Fibroblast of pulmonary artery (primary cell): Measurements from ENCODE around the gene PRDM16.

Source experiments
- DNase-seq: peaks from one replicate; pipeline ENCODE4 v3.0.0-alpha.2; 2010; ENCODE audit warnings: low read depth
- H3K4me3 ChIP-seq: replicated peaks from 2 replicates; pipeline ENCODE4 v1.5.1; 2011; ENCODE audit warnings: low read depth, mild to moderate bottlenecking, control low read depth, low read length, moderate library complexity
- CTCF ChIP-seq: IDR thresholded peaks from 2 replicates; pipeline ENCODE4 v1.5.1; 2011; ENCODE audit warnings: mild to moderate bottlenecking, control low read depth, low read length, inconsistent platforms; ENCODE audit errors: missing control alignments

The PRDM16 gene

GRCh38 chr1:3068564-3069431 is at the start of gene PRDM16:
Gene PRDM16 (plus strand): TSS chr1:3069203. CDS start chr1:3069260, 57 bp downstream.
- peak; percentile 23 for DNase-seq
- H3K4me3 ChIP-seq: peak within 1 kb of the TSS; percentile 39

GRCh38 chr1:3019516-3020051 is 49.4 kb upstream of the PRDM16 start:
- H3K4me3 ChIP-seq: no peak overlapping the region
- no peak for TF ChIP-seq CTCF
- no peak for DNase-seq

More at GRCh38 chr1:3068564-3069431, at the start of gene PRDM16:
- TF ChIP-seq CTCF: no peak

GRCh38 chr1:3020263-3020909 is 48.6 kb upstream of the PRDM16 start:
- TF ChIP-seq CTCF: no peak
- no peak overlapping the region for H3K4me3 ChIP-seq
- DNase-seq: no peak

GRCh38 chr1:3021233-3021671 is 47.8 kb upstream of the PRDM16 start, which contains the start of gene ACTRT2:
Gene ACTRT2 (plus strand): TSS chr1:3021467. CDS start chr1:3021687, 220 bp downstream.
- no peak for TF ChIP-seq CTCF
- no peak within 1 kb of the TSS for H3K4me3 ChIP-seq
- DNase-seq: no peak

GRCh38 chr1:3021801-3022401 is 47.1 kb upstream of the PRDM16 start:
- no peak for TF ChIP-seq CTCF
- DNase-seq: no peak
- no peak overlapping the region for H3K4me3 ChIP-seq

- DNase-seq: no peak
- TF ChIP-seq CTCF: no peak
- no peak overlapping the region for H3K4me3 ChIP-seq
Observed at GRCh38 chr1:3022511-3022973, 46.5 kb upstream of the PRDM16 start.
